K562 (cell line): ENCODE measurements around the gene SAP25. TPM values are rescaled to one million over a fixed set of nuclear protein-coding genes. Genes with fewer than 3 reads are reported as not detected.
A peak's percentile ranks its signal among the peaks of the same experiment; 100 is the strongest.

Experiments
- ARID2 ChIP-seq: fragments of 450-650 bp; IDR thresholded peaks from 2 replicates; pipeline ENCODE4 v1.6.1; 2017; ENCODE audit warnings: antibody characterized with exemption, mild to moderate bottlenecking
- ARID4B ChIP-seq: sonication (generic); formaldehyde crosslinking; IDR thresholded peaks from 2 replicates; pipeline ENCODE4 v1.8.0; 2022; ENCODE audit warnings: mild to moderate bottlenecking, missing genetic modification reagents
- CREB5 ChIP-seq: fragments of 250-450 bp; sonication (Bioruptor Pico); IDR thresholded peaks from 2 replicates; pipeline ENCODE4 v1.5.0; 2020; ENCODE audit warnings: mild to moderate bottlenecking
- EZH2 ChIP-seq: IDR thresholded peaks from 2 replicates; pipeline ENCODE4 v1.6.1; 2012; ENCODE audit warnings: low read depth, mild to moderate bottlenecking, inconsistent platforms, low read length, borderline replicate concordance
- HMG20A ChIP-seq: fragments of 450-650 bp; formaldehyde crosslinking; conservative IDR thresholded peaks from 2 replicates; pipeline ENCODE4 v1.4.0; 2020; ENCODE audit warnings: mild to moderate bottlenecking, mixed read lengths
- KHSRP ChIP-seq: fragments of 450-650 bp; IDR thresholded peaks from 2 replicates; pipeline ENCODE4 v1.6.1; 2017
- OTX1 ChIP-seq: fragments of 450-650 bp; formaldehyde crosslinking; IDR thresholded peaks from 2 replicates; pipeline ENCODE4 v1.4.0; 2022; ENCODE audit warnings: mild to moderate bottlenecking
- RBFOX2 ChIP-seq: fragments of 200-400 bp; formaldehyde crosslinking; IDR thresholded peaks from 2 replicates; pipeline ENCODE4 v1.6.1; 2017; ENCODE audit warnings: low read depth, mild to moderate bottlenecking, low read length, moderate library complexity
- SMAD1 ChIP-seq: fragments of 150-350 bp; IDR thresholded peaks from 2 replicates; pipeline ENCODE4 v1.6.1; 2014; ENCODE audit warnings: low read length, low read depth; ENCODE audit not compliant: partially characterized antibody
- SMAD4 ChIP-seq: fragments of 250-450 bp; sonication (Bioruptor Pico); conservative IDR thresholded peaks from 2 replicates; pipeline ENCODE4 v1.8.0; 2021; ENCODE audit warnings: inconsistent platforms, mild to moderate bottlenecking, moderate library complexity
- SRSF9 ChIP-seq: fragments of 200-400 bp; formaldehyde crosslinking; IDR thresholded peaks from 2 replicates; pipeline ENCODE4 v1.6.1; 2017; ENCODE audit warnings: low read depth, low read length, borderline replicate concordance
- THAP7 ChIP-seq: fragments of 250-450 bp; sonication (Bioruptor Pico); IDR thresholded peaks from 2 replicates; pipeline ENCODE4 v1.5.0; 2021
- XRCC5 ChIP-seq: fragments of 200-400 bp; formaldehyde crosslinking; IDR thresholded peaks from 2 replicates; pipeline ENCODE4 v1.6.1; 2017; ENCODE audit warnings: low read depth, mild to moderate bottlenecking, low read length
- ZNF175 ChIP-seq: fragments of 200-800 bp; sonication (Bioruptor generic); IDR thresholded peaks from 2 replicates; pipeline ENCODE4 v1.6.1; 2016; ENCODE audit warnings: low read depth, mild to moderate bottlenecking, missing genetic modification characterization, missing compliant biosample characterization
- ZNF277 ChIP-seq: fragments of 250-450 bp; sonication (Bioruptor Pico); IDR thresholded peaks from 2 replicates; pipeline ENCODE4 v1.8.0; 2022; ENCODE audit warnings: inconsistent platforms, mild to moderate bottlenecking, moderate library complexity, borderline replicate concordance
- ZNF57 ChIP-seq: fragments of 450-650 bp; formaldehyde crosslinking; IDR thresholded peaks from 2 replicates; pipeline ENCODE4 v1.4.0; 2020; ENCODE audit warnings: mild to moderate bottlenecking, moderate library complexity
- ZNF740 ChIP-seq, 3 experiments: fragments of 200-800 bp in 1 of 3; sonication (Bioruptor generic) in 1 of 3; sonication (generic) in 1 of 3; formaldehyde crosslinking in 1 of 3; IDR thresholded peaks; 2 replicates each; pipeline versions ENCODE4 v1.6.1 to v1.8.0; 2016 to 2022; ENCODE audit warnings: mild to moderate bottlenecking in 2 of 3, missing compliant biosample characterization in 2 of 3, missing genetic modification characterization in 2 of 3, missing genetic modification reagents in 1 of 3
- polyA plus RNA-seq, 8 experiments: library from polyadenylated mRNA; depleted of rRNA in 4 of 8; stranded (reverse) in 5 of 8; unstranded in 3 of 8; fragments of >200 nt; fragmentation: Nextera tagmentation in 2 of 8; fragmentation: Illumina TruSeq in 1 of 8; extraction: Ambion mirVana in 2 of 8; extraction: Trizol in 1 of 8; gene quantifications; 2 replicates each; pipeline versions ENCODE4 v1.2.1 to v1.2.3, GENCODE V29; 2011 to 2014; ENCODE audit warnings: inconsistent platforms in 1 of 8, missing spikeins in 1 of 8
- total RNA-seq, 7 experiments: library from RNA; depleted of rRNA in 6 of 7; stranded (reverse); fragments of >200 nt in 6 of 7; fragmentation: Illumina TruSeq in 2 of 7; extraction: Trizol in 2 of 7; gene quantifications; 2 replicates each; pipeline versions ENCODE4 v1.2.1 to v1.2.3, GENCODE V29; 2011 to 2021; ENCODE audit warnings: low replicate concordance in 1 of 7

The SAP25 gene
- total and polyA plus RNA-seq, 9 of the 15 experiments (the other 6 are each of a cell fraction or from before 2014, with no cell fraction given), result 0.13 to 5.3 (median 0.78) TPM; not detected in 1

GRCh38 chr7:100603726-100604027 lies 30.0 kb upstream of the SAP25 start (continued):
- no peak for TF ChIP-seq SRSF9
- no peak for TF ChIP-seq ZNF175 (CRISPR knock-in tag)
- TF ChIP-seq EZH2, result no peak
- TF ChIP-seq ZNF277 (CRISPR knock-in tag), result no peak
- no peak for TF ChIP-seq RBFOX2
- TF ChIP-seq OTX1 (CRISPR knock-in tag), result no peak
- 0 out of 2 replicates have a peak, but pooled peaks have one; percentile 39 for TF ChIP-seq XRCC5
- TF ChIP-seq SMAD4 (CRISPR knock-in tag), result no peak
- no peak for TF ChIP-seq KHSRP
- TF ChIP-seq THAP7, result no peak
- TF ChIP-seq SMAD1, result no peak
- no peak for TF ChIP-seq ZNF740 (CRISPR knock-in tag; IDR thresholded peaks at IDR 0.05)
- no peak for TF ChIP-seq ZNF740 (tag; IDR thresholded peaks at IDR 0.05)
- TF ChIP-seq ZNF57 (CRISPR knock-in tag), result no peak
- no peak for TF ChIP-seq CREB5 (CRISPR knock-in tag)
- TF ChIP-seq HMG20A (CRISPR knock-in tag), result no peak
- TF ChIP-seq ARID4B (CRISPR knock-in tag), result 0 out of 2 replicates have a peak, but pooled peaks have one; percentile 31
- no peak for TF ChIP-seq ARID2
